ENCODE results near the gene PCAT6.

The PCAT6 gene

DNA sequence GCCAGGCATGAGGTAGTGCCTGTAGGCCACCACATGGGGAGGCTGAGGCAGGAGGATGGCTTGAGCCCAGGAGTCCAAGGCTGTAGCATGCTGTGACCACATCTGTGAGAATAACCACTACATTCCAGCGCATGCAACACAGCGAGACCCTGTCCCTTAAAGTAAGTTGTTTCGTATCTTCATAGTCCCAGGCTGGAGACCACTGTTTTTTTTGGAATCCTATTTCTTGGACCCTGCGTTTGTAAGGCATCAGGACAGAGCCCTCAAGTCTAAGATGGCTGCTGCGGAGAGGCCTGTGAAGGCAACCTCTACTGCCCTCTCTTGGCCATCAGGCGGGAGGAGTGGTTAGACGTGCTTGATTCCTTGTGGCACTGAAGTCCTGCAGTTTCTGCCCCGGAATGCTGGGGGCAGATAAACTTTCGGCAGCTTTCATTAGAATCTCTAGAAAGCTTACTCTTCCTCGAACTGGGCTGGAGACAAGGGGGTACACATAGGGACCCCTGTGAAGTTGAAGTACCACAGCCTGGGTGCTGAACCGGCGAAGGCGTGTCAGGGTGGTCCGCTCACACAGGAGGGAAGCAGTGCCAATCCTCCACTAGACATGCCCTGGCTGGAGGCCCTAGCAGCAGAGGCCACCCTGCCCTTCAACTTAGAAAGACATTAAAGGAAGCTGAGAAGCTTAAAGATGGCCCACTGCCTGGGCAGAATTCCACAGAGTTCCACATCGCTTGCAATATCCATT lies 41.6 kb downstream of the PCAT6 start:
- DNase-seq, result no peak

DNA sequence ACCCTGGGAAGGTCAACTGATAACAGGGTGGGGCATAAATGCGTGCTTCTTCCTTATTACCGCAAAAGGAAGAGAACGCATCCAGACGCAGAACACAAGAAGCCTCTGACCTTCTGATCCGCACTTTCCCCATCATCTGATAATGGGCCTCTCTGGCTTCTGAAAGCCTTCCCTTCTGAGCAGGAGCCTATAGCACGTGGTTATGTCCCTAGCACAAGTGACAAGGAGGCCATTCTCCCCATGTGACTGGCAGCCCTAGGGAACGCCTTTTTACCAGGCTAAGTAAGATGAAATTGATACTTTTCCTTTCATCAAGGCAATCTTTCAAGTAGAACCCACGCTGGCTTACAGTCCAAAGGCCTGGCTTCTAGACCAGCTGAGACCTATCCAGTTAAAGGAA lies 44.0 kb downstream of the PCAT6 start:
- no peak for DNase-seq

GRCh38 chr1:202856014-202856413 lies 45.3 kb downstream of the PCAT6 start:
- DNase-seq, result no peak

- DNase-seq, result no peak
These were observed 46.4 kb downstream of the PCAT6 start for GRCh38 chr1:202857136-202857610.

- no peak for DNase-seq
These were observed 47.6 kb downstream of the PCAT6 start for GRCh38 chr1:202858331-202858730.

GRCh38 chr1:202858789-202859414 lies 48.1 kb downstream of the PCAT6 start:
- no peak for DNase-seq

GRCh38 chr1:202860744-202861419 lies 50.1 kb downstream of the PCAT6 start:
- peak; percentile 51 for DNase-seq
